Parathyroid adenoma (tissue), 2 donors: Measurements from ENCODE around the gene PBX1.
A peak's percentile ranks its signal among the peaks of the same experiment; 100 is the strongest.

Source experiments
- H2AFZ ChIP-seq: fragments of 300-600 bp; sonication (generic); one replicate; pipeline ENCODE4 v1.7.0; 2017; ENCODE audit warnings: antibody characterized with exemption, mild to moderate bottlenecking
- H3K27ac ChIP-seq: fragments of 300-600 bp; sonication (generic); one replicate; pipeline ENCODE4 v1.7.0; 2017
- H3K27me3 ChIP-seq: fragments of 300-600 bp; sonication (generic); one replicate; pipeline ENCODE4 v1.7.0; 2017; ENCODE audit warnings: low read length; ENCODE audit not compliant: control insufficient read depth, insufficient read depth
- H3K36me3 ChIP-seq: fragments of 300-600 bp; sonication (generic); one replicate; pipeline ENCODE4 v1.7.0; 2017; ENCODE audit warnings: low read length; ENCODE audit not compliant: control insufficient read depth, insufficient read depth
- H3K4me1 ChIP-seq: fragments of 300-600 bp; sonication (generic); one replicate; pipeline ENCODE4 v1.7.0; 2017; ENCODE audit warnings: control low read depth
- H3K4me2 ChIP-seq: fragments of 300-600 bp; sonication (generic); one replicate; pipeline ENCODE4 v1.7.0; 2017; ENCODE audit warnings: low read length
- H3K4me3 ChIP-seq: fragments of 300-600 bp; sonication (generic); one replicate; pipeline ENCODE4 v1.7.0; 2017; ENCODE audit warnings: low read depth, low read length
- H3K79me2 ChIP-seq: fragments of 300-600 bp; sonication (generic); one replicate; pipeline ENCODE4 v1.7.0; 2017; ENCODE audit warnings: control low read depth
- H3K9ac ChIP-seq: fragments of 300-600 bp; sonication (generic); one replicate; pipeline ENCODE4 v1.7.0; 2017; ENCODE audit warnings: mild to moderate bottlenecking
- H3K9me3 ChIP-seq: fragments of 300-600 bp; sonication (generic); one replicate; pipeline ENCODE4 v1.7.0; 2017; ENCODE audit warnings: low read length; ENCODE audit not compliant: control insufficient read depth
- CTCF ChIP-seq: fragments of 300-600 bp; sonication (generic); IDR thresholded peaks from one replicate; pipeline ENCODE4 v1.7.0; 2017; ENCODE audit warnings: antibody characterized with exemption, mild to moderate bottlenecking
- donor health status: primary hyperparathyroidism.

Gene PBX1

GRCh38 chr1:164713456-164714207 is 154.6 kb downstream of the PBX1 start:
- Histone ChIP-seq H3K9ac (no peak overlapping the region), H2AFZ (no peak overlapping the region), H3K36me3 (no peaks in the 10 kb centered on the region), H3K9me3 (no peaks in the 10 kb centered on the region), H3K4me3 (no peak overlapping the region), H3K4me2 (no peak overlapping the region), H3K27ac (no peak overlapping the region), H3K79me2 (peaks cover 15% of the 10 kb centered on the region), H3K27me3 (no peaks in the 10 kb centered on the region), H3K4me1 (peaks cover 27% of the 10 kb centered on the region)
- no peak for TF ChIP-seq CTCF

GRCh38 chr1:164716992-164717703 is 158.2 kb downstream of the PBX1 start:
- H2AFZ ChIP-seq: no peak overlapping the region
- H3K36me3 ChIP-seq: no peaks in the 10 kb centered on the region
- no peak overlapping the region for H3K27ac ChIP-seq
- H3K9ac ChIP-seq: no peak overlapping the region
- H3K79me2 ChIP-seq: peaks cover 9% of the 10 kb centered on the region
- H3K4me3 ChIP-seq: no peak overlapping the region
- no peaks in the 10 kb centered on the region for H3K27me3 ChIP-seq
- no peak overlapping the region for H3K4me2 ChIP-seq
- H3K9me3 ChIP-seq: no peaks in the 10 kb centered on the region
- no peak for TF ChIP-seq CTCF
- peaks cover 30% of the 10 kb centered on the region for H3K4me1 ChIP-seq

GRCh38 chr1:164718821-164719220 is 159.8 kb downstream of the PBX1 start:
- Histone ChIP-seq H3K27ac (peak overlapping the region; percentile 54), H3K4me3 (no peak overlapping the region), H3K27me3 (no peaks in the 10 kb centered on the region), H2AFZ (no peak overlapping the region), H3K9me3 (no peaks in the 10 kb centered on the region), H3K36me3 (no peaks in the 10 kb centered on the region), H3K79me2 (peaks cover 4% of the 10 kb centered on the region), H3K9ac (no peak overlapping the region), H3K4me1 (peaks cover 27% of the 10 kb centered on the region), H3K4me2 (no peak overlapping the region)
- no peak for TF ChIP-seq CTCF

- peak overlapping the region; percentile 54 for H3K27ac ChIP-seq
- no peaks in the 10 kb centered on the region for H3K36me3 ChIP-seq
- no peaks in the 10 kb centered on the region for H3K27me3 ChIP-seq
- no peak overlapping the region for H3K9ac ChIP-seq
- H3K79me2 ChIP-seq: peaks cover 5% of the 10 kb centered on the region
- H2AFZ ChIP-seq: no peak overlapping the region
- H3K9me3 ChIP-seq: no peaks in the 10 kb centered on the region
- no peak for TF ChIP-seq CTCF
- H3K4me3 ChIP-seq: no peak overlapping the region
- H3K4me1 ChIP-seq: peaks cover 27% of the 10 kb centered on the region
- no peak overlapping the region for H3K4me2 ChIP-seq
Measured at GRCh38 chr1:164719676-164720439, 160.9 kb downstream of the PBX1 start.
